K562 (cell line): ENCODE measurements around the gene SCARF2. TPM values are rescaled to one million over a fixed set of nuclear protein-coding genes. Genes with fewer than 3 reads are reported as not detected.

ENCODE experiments used
- ATAC-seq: fragments of 200-7000 bp; cut with Tn5 transposase; 3 replicates; pipeline ENCODE4 v1.9.1; 2020; ENCODE audit warnings: moderate library complexity
- BruUV-seq: library from RNA; stranded (reverse); fragments of 400-500 nt; replicated peaks from 2 replicates; lab custom pipeline; 2021; lab: Mats Ljungman, UMichigan
- CTCF ChIA-PET: fragments of 300-600 bp; formaldehyde crosslinking; extraction: SDS; loops from one replicate; lab custom pipeline; 2021; ENCODE audit warnings: low intra/inter-chr PET ratio; lab: Yijun Ruan, JAX
- POLR2A ChIA-PET: fragments of 300-600, 350-650 bp; sonication (Branson Sonifier 250); formaldehyde crosslinking; extraction: SDS; loops from one replicate; lab custom pipeline; 2021; ENCODE audit warnings: antibody characterized with exemption, inconsistent platforms; lab: Yijun Ruan, JAX
- DNase-seq, 4 experiments: peaks; one replicate each; pipeline versions ENCODE4 v3.0.0 to v3.0.0-alpha.2; 2011 to 2018; ENCODE audit warnings: low spot score in 3 of 4, mixed read lengths in 3 of 4; ENCODE audit errors: extremely low read depth in 1 of 4
- FAIRE-seq: peaks from 2 replicates; lab custom pipeline; 2011; peaks lifted over from hg19 to GRCh38; lab: Jason Lieb, UNC
- H2AFZ ChIP-seq: 2 replicates; pipeline ENCODE4 v1.6.0; 2011; ENCODE audit warnings: low read depth, low read length, control low read depth, inconsistent platforms
- H3K27ac ChIP-seq: fragments of 200-600 bp; 3 replicates; pipeline ENCODE4 v1.8.0; 2011; ENCODE audit warnings: low read depth, mild to moderate bottlenecking, control low read depth, inconsistent platforms, low read length, moderate library complexity, mixed read lengths; ENCODE audit errors: extremely low read depth
- H3K27me3 ChIP-seq, 2 experiments: fragments of 300-600 bp in 1 of 2; 2 replicates in 1 of 2; 3 replicates in 1 of 2; pipeline versions ENCODE4 v1.6.0 to v1.8.0; 2011; ENCODE audit warnings: inconsistent platforms in 2 of 2, low read length in 2 of 2, mild to moderate bottlenecking in 1 of 2, mixed read lengths in 1 of 2, moderate library complexity in 1 of 2; ENCODE audit not compliant: control insufficient read depth in 2 of 2, insufficient read depth in 2 of 2
- H3K36me3 ChIP-seq: fragments of 300-600 bp; 3 replicates; pipeline ENCODE4 v1.8.0; 2011; ENCODE audit warnings: mild to moderate bottlenecking, low read length, inconsistent platforms; ENCODE audit not compliant: control insufficient read depth, insufficient read depth
- H3K4me1 ChIP-seq, 2 experiments: fragments of 200-600 bp in 1 of 2; replicated peaks in 1 of 2; 2 replicates in 1 of 2; 3 replicates in 1 of 2; pipeline versions ENCODE4 v1.5.1 to v1.8.0; 2011; ENCODE audit warnings: inconsistent platforms in 2 of 2, low read length in 2 of 2, mild to moderate bottlenecking in 1 of 2, mixed read lengths in 1 of 2, moderate library complexity in 1 of 2; ENCODE audit not compliant: control insufficient read depth in 2 of 2, insufficient read depth in 2 of 2
- H3K4me2 ChIP-seq: 2 replicates; pipeline ENCODE4 v1.6.1; 2011; ENCODE audit warnings: low read length, control low read depth, inconsistent platforms, mixed read lengths; ENCODE audit not compliant: insufficient read depth
- H3K4me3 ChIP-seq: fragments of 200-600 bp; sonication (generic), shearing (Covaris generic); 2 replicates; pipeline ENCODE4 v1.5.1; 2016; ENCODE audit warnings: control low read depth, inconsistent platforms
- H3K79me2 ChIP-seq: fragments of 200-600 bp; 3 replicates; pipeline ENCODE4 v1.8.0; 2011; ENCODE audit warnings: low read length, inconsistent platforms; ENCODE audit not compliant: control insufficient read depth, insufficient read depth
- H3K9ac ChIP-seq, 2 experiments: 2 replicates each; pipeline versions ENCODE4 v1.6.0 to v1.6.1; 2011; ENCODE audit warnings: low read depth in 2 of 2, low read length in 2 of 2, control low read depth in 1 of 2, inconsistent platforms in 1 of 2, mild to moderate bottlenecking in 1 of 2, mixed read lengths in 1 of 2; ENCODE audit not compliant: insufficient read depth in 1 of 2
- H3K9me1 ChIP-seq: one replicate; pipeline ENCODE4 v1.6.0; 2011; ENCODE audit warnings: inconsistent platforms, mild to moderate bottlenecking, low read length, moderate library complexity; ENCODE audit not compliant: control insufficient read depth, insufficient read depth
- H3K9me3 ChIP-seq: replicated peaks from 2 replicates; pipeline ENCODE4 v1.5.1; 2011; ENCODE audit warnings: low read depth, low read length, inconsistent platforms; ENCODE audit not compliant: control insufficient read depth, insufficient read depth
- H4K20me1 ChIP-seq: replicated peaks from 2 replicates; pipeline ENCODE4 v1.6.1; 2011; ENCODE audit warnings: low read length, inconsistent platforms, mixed read lengths; ENCODE audit not compliant: control insufficient read depth, insufficient read depth
- CHCHD3 ChIP-seq: fragments of 250-450 bp; sonication (Bioruptor Pico); IDR thresholded peaks from 2 replicates; pipeline ENCODE4 v2.1.2; 2022; ENCODE audit warnings: mild to moderate bottlenecking
- FOXA3 ChIP-seq, 2 experiments: fragments of 450-650 bp in 1 of 2; sonication (generic) in 1 of 2; formaldehyde crosslinking; IDR thresholded peaks in 1 of 2; conservative IDR thresholded peaks in 1 of 2; 2 replicates each; pipeline versions ENCODE4 v1.4.0 to v1.8.0; 2020 to 2022; ENCODE audit warnings: mild to moderate bottlenecking in 2 of 2, missing genetic modification reagents in 1 of 2
- JUNB ChIP-seq: fragments of 450-650 bp; formaldehyde crosslinking; conservative IDR thresholded peaks from 2 replicates; pipeline ENCODE4 v1.4.0; 2020; ENCODE audit warnings: mild to moderate bottlenecking
- MBD2 ChIP-seq: sonication (generic); IDR thresholded peaks from 2 replicates; pipeline ENCODE4 v1.6.1; 2016; ENCODE audit warnings: low read depth, borderline replicate concordance
- MTF1 ChIP-seq: fragments of 250-450 bp; sonication (Bioruptor Pico); IDR thresholded peaks from 2 replicates; pipeline ENCODE4 v1.9.0; 2021; ENCODE audit warnings: moderate library complexity, mild to moderate bottlenecking, inconsistent platforms, borderline replicate concordance
- MYC ChIP-seq, 2 experiments: fragments of 250-450 bp in 1 of 2; sonication (Bioruptor Pico) in 1 of 2; IDR thresholded peaks; 2 replicates each; pipeline versions ENCODE4 v1.5.1 to v1.6.1; 2012 to 2021; ENCODE audit warnings: low read depth in 2 of 2, borderline replicate concordance in 1 of 2, improper control_type of control experiment in 1 of 2, low read length in 1 of 2, mild to moderate bottlenecking in 1 of 2, moderate library complexity in 1 of 2
- RUNX1 ChIP-seq: sonication (generic); IDR thresholded peaks from 2 replicates; pipeline ENCODE4 v1.6.1; 2016; ENCODE audit warnings: antibody characterized with exemption, low read depth
- SP2 ChIP-seq: IDR thresholded peaks from 2 replicates; pipeline ENCODE4 v1.6.1; 2011; ENCODE audit warnings: mild to moderate bottlenecking, low read depth, low read length, moderate library complexity; ENCODE audit not compliant: poor library complexity, severe bottlenecking; ENCODE audit errors: extremely low read depth
- THRAP3 ChIP-seq: fragments of 450-650 bp; IDR thresholded peaks from 2 replicates; pipeline ENCODE4 v1.6.1; 2016; ENCODE audit warnings: mild to moderate bottlenecking, inconsistent platforms, borderline replicate concordance
- ZBED1 ChIP-seq: IDR thresholded peaks from 2 replicates; pipeline ENCODE4 v1.6.1; 2014
- ZNF253 ChIP-seq: fragments of 250-450 bp; sonication (Bioruptor Pico); conservative IDR thresholded peaks from 2 replicates; pipeline ENCODE4 v1.6.1; 2021; ENCODE audit warnings: mild to moderate bottlenecking
- ZNF696 ChIP-seq: fragments of 250-450 bp; sonication (Bioruptor Pico); conservative IDR thresholded peaks from 2 replicates; pipeline ENCODE4 v1.4.0; 2020; ENCODE audit warnings: mild to moderate bottlenecking, moderate library complexity
- ZNF699 ChIP-seq: fragments of 250-450 bp; sonication (Bioruptor Pico); IDR thresholded peaks from 2 replicates; pipeline ENCODE4 v1.8.0; 2021; ENCODE audit warnings: mild to moderate bottlenecking, moderate library complexity; ENCODE audit not compliant: insufficient replicate concordance
- ZNF707 ChIP-seq: fragments of 250-450 bp; sonication (Bioruptor Pico); conservative IDR thresholded peaks from 2 replicates; pipeline ENCODE4 v1.8.0; 2022; ENCODE audit warnings: inconsistent platforms, mild to moderate bottlenecking, moderate library complexity
- WGBS: fragments of 100-300 bp; shearing (Covaris generic); methylation state at CpG from one replicate; pipeline ENCODE4 v1.1.6; 2016; ENCODE audit warnings: low coverage, mixed read lengths; ENCODE audit not compliant: insufficient coverage; ENCODE audit errors: missing lambda C conversion rate; 5-methylcytosine and 5-hydroxymethylcytosine counted together
- in situ Hi-C: fragments of 300-500 bp; cut with MboI; formaldehyde crosslinking; loops from 4 replicates; pipeline ENCODE4 v1.15.0; 2018; ENCODE audit warnings: inconsistent platforms, mixed read lengths
- intact Hi-C: fragments of 100-400 bp; cut with micrococcal nuclease; formaldehyde crosslinking; loops from 2 replicates; pipeline ENCODE4 v1.14.2; 2022
- polyA plus RNA-seq, 8 experiments: library from polyadenylated mRNA; depleted of rRNA in 4 of 8; stranded (reverse) in 5 of 8; unstranded in 3 of 8; fragments of >200 nt; fragmentation: Nextera tagmentation in 2 of 8; fragmentation: Illumina TruSeq in 1 of 8; extraction: Ambion mirVana in 2 of 8; extraction: Trizol in 1 of 8; gene quantifications; 2 replicates each; pipeline versions ENCODE4 v1.2.1 to v1.2.3, GENCODE V29; 2011 to 2014; ENCODE audit warnings: inconsistent platforms in 1 of 8, missing spikeins in 1 of 8
- total RNA-seq, 7 experiments: library from RNA; depleted of rRNA in 6 of 7; stranded (reverse); fragments of >200 nt in 6 of 7; fragmentation: Illumina TruSeq in 2 of 7; extraction: Trizol in 2 of 7; gene quantifications; 2 replicates each; pipeline versions ENCODE4 v1.2.1 to v1.2.3, GENCODE V29; 2011 to 2021; ENCODE audit warnings: low replicate concordance in 1 of 7
- TF ChIP-seq, protein P1 (sequence below): sonication (generic); formaldehyde crosslinking; IDR thresholded peaks from 2 replicates; pipeline ENCODE4 v1.8.1; 2022; ENCODE audit warnings: missing genetic modification reagents
- TF ChIP-seq, protein P2 (sequence below): fragments of 250-450 bp; sonication (Bioruptor Pico); IDR thresholded peaks from 2 replicates; pipeline ENCODE4 v1.8.0; 2022; ENCODE audit warnings: inconsistent platforms, mild to moderate bottlenecking, moderate library complexity, borderline replicate concordance
- TF ChIP-seq, protein P3 (sequence below): sonication (generic); formaldehyde crosslinking; IDR thresholded peaks from 2 replicates; pipeline ENCODE4 v1.9.0; 2022; ENCODE audit warnings: mild to moderate bottlenecking, missing genetic modification reagents

SCARF2 gene
- total and polyA plus RNA-seq, 9 of the 15 experiments (the other 6 are each of a cell fraction or from before 2014, with no cell fraction given): 0.06 to 0.32 (median 0.21) TPM; not detected in 5

DNA sequence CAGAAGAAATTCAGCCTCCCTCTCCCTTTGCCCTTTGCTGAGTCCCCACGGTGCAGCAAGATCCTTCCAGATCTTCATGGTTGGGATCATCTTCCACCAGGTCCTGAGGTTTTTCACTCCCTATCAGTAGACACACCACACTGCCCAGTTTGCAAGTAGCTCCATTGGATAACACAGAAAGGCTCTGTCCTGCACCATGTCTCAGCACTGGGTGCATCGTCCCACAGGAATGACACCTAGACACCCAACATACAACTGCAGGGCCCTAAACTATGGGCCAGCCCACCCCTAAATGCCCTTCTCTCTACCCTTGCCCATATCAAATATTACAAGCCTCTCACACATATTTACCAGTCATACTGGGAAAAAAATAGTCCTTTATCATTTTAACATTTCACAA, 48.6 kb upstream of the SCARF2 start (continued):
- 0 out of 2 replicates have a peak, but pooled peaks have one; percentile 17 for TF ChIP-seq MBD2
- no peak for TF ChIP-seq MTF1 (CRISPR knock-in tag)
- no peak for TF ChIP-seq THRAP3
- no peak for TF ChIP-seq RUNX1
- peak; percentile 4 for TF ChIP-seq SP2
- TF ChIP-seq ZBED1: no peak
- 0 out of 2 replicates have a peak, but pooled peaks have one; percentile 52 for TF ChIP-seq CHCHD3 (CRISPR knock-in tag)
- TF ChIP-seq, all 486 proteins: peak for 10

DNA sequence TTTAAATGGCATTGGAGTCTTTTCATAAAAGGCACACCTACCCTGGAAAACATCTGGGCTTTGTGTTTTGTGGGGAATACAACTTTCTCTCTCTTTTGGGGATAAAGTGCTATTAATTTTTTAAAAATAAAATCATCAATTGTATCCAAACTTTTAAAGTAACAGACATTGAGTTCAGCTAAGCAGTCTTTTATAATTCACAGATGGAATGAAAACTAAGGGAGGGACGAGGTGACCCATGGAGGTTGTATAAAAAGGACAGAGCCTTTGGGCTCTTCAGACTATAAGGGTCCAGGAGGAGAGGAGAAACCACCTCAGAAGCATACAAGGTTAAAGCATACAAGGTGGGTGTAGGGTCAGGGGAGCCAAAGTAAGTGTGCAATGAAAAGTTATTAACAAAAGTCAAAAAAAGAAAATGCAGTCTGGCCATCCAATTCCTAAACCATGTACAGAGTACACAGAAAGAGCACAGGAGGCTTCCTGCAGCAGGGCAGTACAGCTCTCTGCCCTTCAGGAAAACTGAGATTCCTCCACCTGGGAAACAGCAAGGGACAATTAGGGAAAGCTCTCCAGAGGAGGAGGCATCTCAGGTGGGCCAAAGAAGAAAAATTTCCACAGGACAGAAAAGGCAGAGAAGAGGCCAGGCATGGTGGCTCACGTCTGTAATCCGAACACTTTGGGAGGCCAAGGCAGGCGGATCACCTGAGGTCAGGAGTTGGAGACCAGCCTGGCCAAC, 47.5 kb upstream of the SCARF2 start:
- POLR2A ChIA-PET: interaction anchor here (0.6 to 9.2 kb wide), 11 partner anchors 8 to 594 kb away, joined by 3 to 74 read pairs (median 6); partner anchors contain the start of genes KLHL22 and MED15
- TF ChIP-seq JUNB (CRISPR knock-in tag) (no peak), ZNF696 (0 out of 2 replicates have a peak, but pooled peaks have one; percentile 32), ZNF699 (CRISPR knock-in tag) (no peak), FOXA3 (CRISPR knock-in tag; conservative IDR thresholded peaks at IDR 0.05 in 1 of 2, IDR thresholded peaks at IDR 0.05 in 1 of 2) (peak in 1 of 2 experiments; percentile 72; a peak in 2 of 4 replicates), MYC (IDR thresholded peaks at IDR 0.05; ENCODE audit: low read depth, low read length) (no peak), MYC (CRISPR knock-in tag; IDR thresholded peaks at IDR 0.05; ENCODE audit: borderline replicate concordance, low read depth) (peak; percentile 37; the same call in 1 of the 2 replicates), ZNF253 (CRISPR knock-in tag) (no peak), ZNF707 (CRISPR knock-in tag) (0 out of 2 replicates have a peak, but pooled peaks have one; percentile 3)
- TF ChIP-seq, protein P1, sequence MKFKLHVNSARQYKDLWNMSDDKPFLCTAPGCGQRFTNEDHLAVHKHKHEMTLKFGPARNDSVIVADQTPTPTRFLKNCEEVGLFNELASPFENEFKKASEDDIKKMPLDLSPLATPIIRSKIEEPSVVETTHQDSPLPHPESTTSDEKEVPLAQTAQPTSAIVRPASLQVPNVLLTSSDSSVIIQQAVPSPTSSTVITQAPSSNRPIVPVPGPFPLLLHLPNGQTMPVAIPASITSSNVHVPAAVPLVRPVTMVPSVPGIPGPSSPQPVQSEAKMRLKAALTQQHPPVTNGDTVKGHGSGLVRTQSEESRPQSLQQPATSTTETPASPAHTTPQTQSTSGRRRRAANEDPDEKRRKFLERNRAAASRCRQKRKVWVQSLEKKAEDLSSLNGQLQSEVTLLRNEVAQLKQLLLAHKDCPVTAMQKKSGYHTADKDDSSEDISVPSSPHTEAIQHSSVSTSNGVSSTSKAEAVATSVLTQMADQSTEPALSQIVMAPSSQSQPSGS (CRISPR knock-in tag): no peak
- TF ChIP-seq, protein P2, sequence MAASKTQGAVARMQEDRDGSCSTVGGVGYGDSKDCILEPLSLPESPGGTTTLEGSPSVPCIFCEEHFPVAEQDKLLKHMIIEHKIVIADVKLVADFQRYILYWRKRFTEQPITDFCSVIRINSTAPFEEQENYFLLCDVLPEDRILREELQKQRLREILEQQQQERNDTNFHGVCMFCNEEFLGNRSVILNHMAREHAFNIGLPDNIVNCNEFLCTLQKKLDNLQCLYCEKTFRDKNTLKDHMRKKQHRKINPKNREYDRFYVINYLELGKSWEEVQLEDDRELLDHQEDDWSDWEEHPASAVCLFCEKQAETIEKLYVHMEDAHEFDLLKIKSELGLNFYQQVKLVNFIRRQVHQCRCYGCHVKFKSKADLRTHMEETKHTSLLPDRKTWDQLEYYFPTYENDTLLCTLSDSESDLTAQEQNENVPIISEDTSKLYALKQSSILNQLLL: peak; percentile 67; the same call in 1 of the 2 replicates
- TF ChIP-seq, protein P3, sequence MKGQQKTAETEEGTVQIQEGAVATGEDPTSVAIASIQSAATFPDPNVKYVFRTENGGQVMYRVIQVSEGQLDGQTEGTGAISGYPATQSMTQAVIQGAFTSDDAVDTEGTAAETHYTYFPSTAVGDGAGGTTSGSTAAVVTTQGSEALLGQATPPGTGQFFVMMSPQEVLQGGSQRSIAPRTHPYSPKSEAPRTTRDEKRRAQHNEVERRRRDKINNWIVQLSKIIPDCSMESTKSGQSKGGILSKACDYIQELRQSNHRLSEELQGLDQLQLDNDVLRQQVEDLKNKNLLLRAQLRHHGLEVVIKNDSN (CRISPR knock-in tag): peak; percentile 43; the same call in 1 of the 2 replicates

More for the DNA sequence above, 47.5 kb upstream of the SCARF2 start:
- H4K20me1 ChIP-seq: peaks cover 21% of the 10 kb centered on the region
- FAIRE-seq (no peak), ATAC-seq (no peak), DNase-seq (no peak)
- peaks cover 12% of the 10 kb centered on the region for H3K36me3 ChIP-seq
- intact Hi-C loops: no loop called here
- BruUV-seq: no TSS peak
- H3K4me3 ChIP-seq: no peak overlapping the region
- H3K4me2 ChIP-seq: no peak overlapping the region
- peaks cover 13% of the 10 kb centered on the region for H3K9me1 ChIP-seq
- H3K27ac ChIP-seq: no peak overlapping the region
- 56% methylated on average over 4 of the region's 4 CpGs for WGBS
- in situ Hi-C loops: no loop called here
- H3K9me3 ChIP-seq: no peaks in the 10 kb centered on the region
- H3K27me3 ChIP-seq: no peaks in the 10 kb centered on the region
- H3K9ac ChIP-seq: no peak overlapping the region
- no peaks in the 10 kb centered on the region for H3K79me2 ChIP-seq
- H3K4me1 ChIP-seq: peaks cover 0 to 8% of the 10 kb centered on the region in 2 experiments; a peak in 4 of 5 replicates
- CTCF ChIA-PET: no interaction called here
- no peak overlapping the region for H2AFZ ChIP-seq
